DMS 273 treated with DMSO at 0.1 percent for 48 hours (cell line): ENCODE results near the gene OR52J3.
"Not testable (repeated sequence)": the region's sequence is repeated elsewhere in the genome, so short reads cannot be mapped to it uniquely, and the experiment has no call there.

Experiments used
- DNase-seq: peaks from one replicate; lab custom pipeline; 2025; lab: John Stamatoyannopoulos, UW

OR52J3 gene

GRCh38 chr11:5046226-5046625 lies at the start of gene OR52J3:
Gene OR52J3 (plus strand): TSS chr11:5046526. CDS start chr11:5046526, 0 bp downstream.
- no peak for DNase-seq

GRCh38 chr11:5004424-5005274 lies 41.7 kb upstream of the OR52J3 start:
- DNase-seq, result no peak

GRCh38 chr11:5007561-5007960 lies 38.8 kb upstream of the OR52J3 start:
- DNase-seq, result no peak

- no peak for DNase-seq
Observed at GRCh38 chr11:5011254-5011653, 35.1 kb upstream of the OR52J3 start.

GRCh38 chr11:5013012-5013411 lies 33.3 kb upstream of the OR52J3 start:
- no peak for DNase-seq

- DNase-seq, result no peak
Observed at GRCh38 chr11:5021996-5022395, 24.3 kb upstream of the OR52J3 start.

- no peak for DNase-seq
Observed at GRCh38 chr11:5036669-5037068, 9.7 kb upstream of the OR52J3 start.

GRCh38 chr11:5037926-5038325 lies 8.4 kb upstream of the OR52J3 start:
- no peak for DNase-seq

GRCh38 chr11:5038341-5038740 lies 8.0 kb upstream of the OR52J3 start:
- no peak for DNase-seq

GRCh38 chr11:5040876-5041275 lies 5.5 kb upstream of the OR52J3 start:
- DNase-seq, result no peak

GRCh38 chr11:5042091-5042490 lies 4.2 kb upstream of the OR52J3 start:
- no peak for DNase-seq

GRCh38 chr11:5043380-5043779 lies 2.9 kb upstream of the OR52J3 start:
- DNase-seq, result no peak

GRCh38 chr11:5046754-5047330 lies 516 bp downstream of the OR52J3 start:
- DNase-seq, result no peak

GRCh38 chr11:5058679-5059078 lies 12.4 kb downstream of the OR52J3 start:
- not testable (repeated sequence) for DNase-seq

- no peak for DNase-seq
Observed at GRCh38 chr11:5059391-5059790, 13.1 kb downstream of the OR52J3 start, which contains the start of gene OR52E2. Gene OR52E2 (minus strand): TSS chr11:5059627. CDS start chr11:5059627, 0 bp downstream.

- no peak for DNase-seq
Observed at GRCh38 chr11:5065027-5065426, 18.7 kb downstream of the OR52J3 start.

- no peak for DNase-seq
Observed at GRCh38 chr11:5069272-5069671, 22.9 kb downstream of the OR52J3 start, which contains the start of gene OR52E1. Gene OR52E1 (plus strand): TSS chr11:5069572.

GRCh38 chr11:5071799-5072198 lies 25.5 kb downstream of the OR52J3 start:
- DNase-seq, result no peak

GRCh38 chr11:5081405-5081804 lies 35.1 kb downstream of the OR52J3 start:
- no peak for DNase-seq

GRCh38 chr11:5083602-5084001 lies 37.3 kb downstream of the OR52J3 start:
- no peak for DNase-seq

GRCh38 chr11:5088556-5088955 lies 42.2 kb downstream of the OR52J3 start:
- DNase-seq, result no peak

- no peak for DNase-seq
Observed at GRCh38 chr11:5090668-5091067, 44.3 kb downstream of the OR52J3 start.

GRCh38 chr11:5092821-5093585 lies 46.7 kb downstream of the OR52J3 start:
- no peak for DNase-seq
